Limb (tissue), 2 donors: Measurements from ENCODE around the gene NCKAP5.
"Not testable (repeated sequence)": the region's sequence is repeated elsewhere in the genome, so short reads cannot be mapped to it uniquely, and the experiment has no call there.

Experiments used
- DNase-seq, 2 donors: peaks; one replicate each; pipeline ENCODE4 v3.0.0-alpha.2; 2016; ENCODE audit errors: extremely low spot score in 2 of 2

NCKAP5 gene

GRCh38 chr2:133497270-133497893 is 70.9 kb downstream of the NCKAP5 start:
- peak in 1 of 2 donors; percentile 40 for DNase-seq

GRCh38 chr2:133496501-133497269 is 71.6 kb downstream of the NCKAP5 start:
- DNase-seq: no peak

- DNase-seq: no peak
Measured at GRCh38 chr2:133495226-133495625, 73.0 kb downstream of the NCKAP5 start.

GRCh38 chr2:133492719-133493380 is 75.4 kb downstream of the NCKAP5 start:
- DNase-seq: no peak

- DNase-seq: peak in 1 of 2 donors; percentile 31
Measured at GRCh38 chr2:133490411-133490980, 77.8 kb downstream of the NCKAP5 start.

GRCh38 chr2:133489641-133490410 is 78.4 kb downstream of the NCKAP5 start:
- no peak for DNase-seq

- no peak for DNase-seq
Measured at GRCh38 chr2:133489146-133489545, 79.1 kb downstream of the NCKAP5 start.

- no peak for DNase-seq
Measured at GRCh38 chr2:133486771-133487191, 81.5 kb downstream of the NCKAP5 start.

- no peak for DNase-seq
Measured at GRCh38 chr2:133485868-133486267, 82.4 kb downstream of the NCKAP5 start.

GRCh38 chr2:133484784-133485183 is 83.5 kb downstream of the NCKAP5 start:
- DNase-seq: no peak

GRCh38 chr2:133484106-133484505 is 84.2 kb downstream of the NCKAP5 start:
- DNase-seq: peak in 1 of 2 donors; percentile 51

GRCh38 chr2:133483181-133483580 is 85.1 kb downstream of the NCKAP5 start:
- DNase-seq: peak in 1 of 2 donors; percentile 75

GRCh38 chr2:133480707-133481429 is 87.4 kb downstream of the NCKAP5 start:
- DNase-seq: no peak

- DNase-seq: no peak
Measured at GRCh38 chr2:133477616-133477990, 90.7 kb downstream of the NCKAP5 start.

- DNase-seq: no peak
Measured at GRCh38 chr2:133476931-133477615, 91.2 kb downstream of the NCKAP5 start.

- DNase-seq: no peak
Measured at GRCh38 chr2:133476286-133476685, 92.0 kb downstream of the NCKAP5 start.

- no peak for DNase-seq
Measured at GRCh38 chr2:133475610-133476009, 92.7 kb downstream of the NCKAP5 start.

GRCh38 chr2:133470446-133470845 is 97.8 kb downstream of the NCKAP5 start:
- not testable (repeated sequence) for DNase-seq

- DNase-seq: no peak
Measured at GRCh38 chr2:133462811-133463210, 105.5 kb downstream of the NCKAP5 start.

- DNase-seq: no peak
Measured at GRCh38 chr2:133461484-133461883, 106.8 kb downstream of the NCKAP5 start.
